ENCODE measurements around the gene ZBTB26. TPM values are rescaled to one million over a fixed set of nuclear protein-coding genes. Genes with fewer than 3 reads are reported as not detected.

Gene ZBTB26
- total and polyA plus RNA-seq, 2 donors (not counting 1 experiment from before 2014, with no cell fraction given), result 4.7 to 16.4 TPM

- WGBS (ENCODE audit: insufficient coverage), result 100% methylated on average over 1 of the region's 1 CpG
- H2AFZ ChIP-seq (ENCODE audit: insufficient read depth, low read depth, low read length, poor library complexity, severe bottlenecking), result no peak overlapping the region
- no peak for ATAC-seq (ENCODE audit: low read depth)
- peaks cover 78% of the 10 kb centered on the region for H3K79me2 ChIP-seq (ENCODE audit: control insufficient read depth, insufficient read depth, low read length)
- H3K27me3 ChIP-seq (replicated peaks in 1 of 4; ENCODE audit: control extremely low read depth in 1 of 4, control insufficient read depth in 3 of 4, insufficient read depth in 4 of 4, low read length in 3 of 4), result no peaks in the 10 kb centered on the region
- Mint-ChIP-seq H3K4me3 (no peak overlapping the region), H3K27ac (no peak overlapping the region), H3K27me3 (no peaks in the 10 kb centered on the region), H3K9me3 (ENCODE audit: insufficient read depth) (no peaks in the 10 kb centered on the region), H3K4me1 (peaks cover 29% of the 10 kb centered on the region)
- H3K27ac ChIP-seq (ENCODE audit: low read length in 2 of 2), result no peak overlapping the region
- DNase-seq, result no peak
- H3K36me3 ChIP-seq (replicated peaks in 1 of 2; ENCODE audit: control extremely low read depth in 1 of 2, control insufficient read depth in 1 of 2, extremely low read depth in 1 of 2, insufficient read depth in 2 of 2, low read length in 1 of 2), result peaks cover 0 to 12% of the 10 kb centered on the region in 2 experiments
- H3K9ac ChIP-seq (ENCODE audit: low read length), result no peak overlapping the region
- POLR2A ChIA-PET, result no interaction called here
- H3K9me3 ChIP-seq (ENCODE audit: control extremely low read depth in 1 of 3, control insufficient read depth in 2 of 3, insufficient read depth in 1 of 3, low read length in 2 of 3), result no peaks in the 10 kb centered on the region
- no peak for TF ChIP-seq CTCF (IDR thresholded peaks at IDR 0.05)
- TF ChIP-seq EZH2 (IDR thresholded peaks at IDR 0.05; ENCODE audit: borderline replicate concordance, insufficient read depth, low read depth, low read length, poor library complexity, severe bottlenecking), result no peak
- no peak overlapping the region for H3K4me2 ChIP-seq (replicated peaks; ENCODE audit: low read depth, low read length, poor library complexity, severe bottlenecking)
- no peak overlapping the region for H3K4me3 ChIP-seq (ENCODE audit: control extremely low read depth in 1 of 5, extremely low read depth in 1 of 5, insufficient read depth in 1 of 5, low read depth in 2 of 5, low read length in 4 of 5)
- CTCF ChIA-PET, result no interaction called here
- intact Hi-C loops (cut with micrococcal nuclease), result no loop called here
- H3K4me1 ChIP-seq (ENCODE audit: control insufficient read depth in 2 of 2, insufficient read depth in 2 of 2, low read length in 2 of 2), result peaks cover 23 to 28% of the 10 kb centered on the region in 2 donors
- peaks cover 6% of the 10 kb centered on the region for H4K20me1 ChIP-seq (ENCODE audit: control insufficient read depth, insufficient read depth, low read length, poor library complexity, severe bottlenecking)
These were observed 5.6 kb upstream of the ZBTB26 start for GRCh38 chr9:122936883-122937282.

DNA sequence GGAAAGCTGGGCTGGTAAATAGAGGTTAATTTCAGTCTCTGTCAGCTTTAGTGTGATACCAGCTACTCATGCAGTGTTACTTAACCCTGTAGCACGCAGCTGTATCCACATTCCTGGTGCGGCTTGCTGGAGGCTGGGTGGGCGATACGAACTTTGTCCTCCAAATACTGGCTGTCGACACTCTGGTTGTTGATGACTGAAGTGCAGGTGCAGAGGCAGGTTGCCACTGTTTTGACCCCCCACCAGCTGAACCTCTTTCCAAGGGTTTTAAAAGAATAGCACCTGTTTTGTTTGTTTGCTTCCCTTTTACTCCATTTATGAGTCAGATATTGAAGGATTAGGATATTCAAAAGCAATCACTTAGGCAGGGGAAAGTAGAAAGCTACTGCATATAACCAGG lies 5.2 kb upstream of the ZBTB26 start:
- H3K4me1 ChIP-seq (ENCODE audit: control insufficient read depth in 2 of 2, insufficient read depth in 2 of 2, low read length in 2 of 2), result peaks cover 19 to 24% of the 10 kb centered on the region in 2 donors
- H3K4me3 ChIP-seq (ENCODE audit: control extremely low read depth in 1 of 5, extremely low read depth in 1 of 5, insufficient read depth in 1 of 5, low read depth in 2 of 5, low read length in 4 of 5), result no peak overlapping the region
- no peak overlapping the region for H3K27ac ChIP-seq (ENCODE audit: low read length in 2 of 2)
- TF ChIP-seq CTCF (IDR thresholded peaks at IDR 0.05) (no peak), EZH2 (IDR thresholded peaks at IDR 0.05; ENCODE audit: borderline replicate concordance, insufficient read depth, low read depth, low read length, poor library complexity, severe bottlenecking) (no peak)
- H3K79me2 ChIP-seq (ENCODE audit: control insufficient read depth, insufficient read depth, low read length), result peaks cover 76% of the 10 kb centered on the region
- no peak overlapping the region for H2AFZ ChIP-seq (ENCODE audit: insufficient read depth, low read depth, low read length, poor library complexity, severe bottlenecking)
- no peak overlapping the region for H3K9ac ChIP-seq (ENCODE audit: low read length)
- Mint-ChIP-seq H3K27ac (no peak overlapping the region), H3K4me1 (peaks cover 28% of the 10 kb centered on the region), H3K27me3 (no peaks in the 10 kb centered on the region), H3K9me3 (ENCODE audit: insufficient read depth) (no peaks in the 10 kb centered on the region), H3K4me3 (no peak overlapping the region)
- intact Hi-C loops (cut with micrococcal nuclease), result no loop called here
- peaks cover 0 to 12% of the 10 kb centered on the region in 2 experiments for H3K36me3 ChIP-seq (replicated peaks in 1 of 2; ENCODE audit: control extremely low read depth in 1 of 2, control insufficient read depth in 1 of 2, extremely low read depth in 1 of 2, insufficient read depth in 2 of 2, low read length in 1 of 2)
- WGBS (ENCODE audit: insufficient coverage), result 98% methylated on average over 5 of the region's 5 CpGs
- H4K20me1 ChIP-seq (ENCODE audit: control insufficient read depth, insufficient read depth, low read length, poor library complexity, severe bottlenecking), result peaks cover 4% of the 10 kb centered on the region
- H3K4me2 ChIP-seq (replicated peaks; ENCODE audit: low read depth, low read length, poor library complexity, severe bottlenecking), result no peak overlapping the region
- ATAC-seq (ENCODE audit: low read depth) (no peak), DNase-seq (no peak)
- H3K27me3 ChIP-seq (replicated peaks in 1 of 4; ENCODE audit: control extremely low read depth in 1 of 4, control insufficient read depth in 3 of 4, insufficient read depth in 4 of 4, low read length in 3 of 4), result no peaks in the 10 kb centered on the region
- CTCF ChIA-PET, result no interaction called here
- H3K9me3 ChIP-seq (ENCODE audit: control extremely low read depth in 1 of 3, control insufficient read depth in 2 of 3, insufficient read depth in 1 of 3, low read length in 2 of 3), result no peaks in the 10 kb centered on the region
- POLR2A ChIA-PET, result no interaction called here
